GM12878 (cell line): ENCODE measurements around the gene HSD17B12. TPM values are rescaled to one million over a fixed set of nuclear protein-coding genes. Genes with fewer than 3 reads are reported as not detected.

ENCODE experiments used
- ATAC-seq: fragments of 200-7000 bp; cut with Tn5 transposase; 3 replicates; pipeline ENCODE4 v1.9.1; 2020; ENCODE audit warnings: mild to moderate bottlenecking, moderate library complexity
- BruUV-seq: library from RNA; stranded (reverse); fragments of 400-500 nt; replicated peaks from 2 replicates; lab custom pipeline; 2021; lab: Mats Ljungman, UMichigan
- CTCF ChIA-PET: fragments of 300-600 bp; sonication (Branson Sonifier 250); formaldehyde crosslinking; extraction: SDS; loops from one replicate; lab custom pipeline; 2021; ENCODE audit warnings: inconsistent platforms; lab: Yijun Ruan, JAX
- POLR2A ChIA-PET: fragments of 350-600 bp; formaldehyde crosslinking; extraction: SDS; loops from one replicate; lab custom pipeline; 2021; ENCODE audit warnings: inconsistent platforms; lab: Charles Lee
- RAD21 ChIA-PET: fragments of 300-600 bp; sonication (Branson Sonifier 250); formaldehyde crosslinking; loops from one replicate; lab custom pipeline; 2023; ENCODE audit warnings: antibody characterized with exemption; ENCODE audit not compliant: unreplicated experiment; lab: Charles Lee
- SMC1A ChIA-PET: fragments of 300-600 bp; sonication (Branson Sonifier 250); formaldehyde crosslinking; loops from one replicate; lab custom pipeline; 2023; ENCODE audit not compliant: unreplicated experiment, uncharacterized antibody; lab: Charles Lee
- DNase-seq: peaks from one replicate; pipeline ENCODE4 v3.0.0-alpha.2; 2011; ENCODE audit warnings: low read depth, low spot score
- FAIRE-seq: peaks from 3 replicates; lab custom pipeline; 2011; peaks lifted over from hg19 to GRCh38; lab: Jason Lieb, UNC
- H2AFZ ChIP-seq: 2 replicates; pipeline ENCODE4 v1.6.0; 2011; ENCODE audit warnings: low read depth, low read length, control low read depth; ENCODE audit not compliant: control insufficient read depth
- H3K27ac ChIP-seq: 2 replicates; pipeline ENCODE4 v1.5.1; 2011; ENCODE audit warnings: control low read depth; ENCODE audit not compliant: control insufficient read depth, insufficient read depth
- H3K27me3 ChIP-seq, 2 experiments: replicated peaks in 1 of 2; 2 replicates each; pipeline versions ENCODE4 v1.6.0 to v1.6.1; 2011; ENCODE audit warnings: low read length in 1 of 2; ENCODE audit not compliant: control insufficient read depth in 2 of 2, insufficient read depth in 2 of 2
- H3K36me3 ChIP-seq, 2 experiments: 2 replicates each; pipeline ENCODE4 v1.5.1; 2011; ENCODE audit warnings: low read length in 1 of 2; ENCODE audit not compliant: control insufficient read depth in 2 of 2, insufficient read depth in 2 of 2
- H3K4me1 ChIP-seq: 2 replicates; pipeline ENCODE4 v1.6.1; 2011; ENCODE audit warnings: mild to moderate bottlenecking, low read length, moderate library complexity, mixed read lengths; ENCODE audit not compliant: control insufficient read depth, insufficient read depth
- H3K4me2 ChIP-seq: 2 replicates; pipeline ENCODE4 v1.6.0; 2011; ENCODE audit warnings: control low read depth; ENCODE audit not compliant: control insufficient read depth, insufficient read depth
- H3K4me3 ChIP-seq: fragments of 200-600 bp; sonication (generic); 2 replicates; pipeline ENCODE4 v1.5.1; 2016
- H3K79me2 ChIP-seq: 2 replicates; pipeline ENCODE4 v1.6.0; 2011; ENCODE audit warnings: low read length; ENCODE audit not compliant: control insufficient read depth, insufficient read depth
- H3K9ac ChIP-seq: 2 replicates; pipeline ENCODE4 v1.8.0; 2011; ENCODE audit warnings: low read length, control low read depth, mixed read lengths; ENCODE audit not compliant: control insufficient read depth, insufficient read depth
- H3K9me3 ChIP-seq: replicated peaks from 3 replicates; pipeline ENCODE4 v1.5.1; 2011; ENCODE audit warnings: mild to moderate bottlenecking, low read length; ENCODE audit not compliant: control insufficient read depth, insufficient read depth
- H4K20me1 ChIP-seq: 2 replicates; pipeline ENCODE4 v1.6.0; 2011; ENCODE audit not compliant: control insufficient read depth, insufficient read depth
- BCL11A ChIP-seq: IDR thresholded peaks from 2 replicates; pipeline ENCODE4 v1.6.1; 2011; ENCODE audit warnings: low read depth, low read length
- EED ChIP-seq: sonication (generic); IDR thresholded peaks from 2 replicates; pipeline ENCODE4 v1.6.1; 2016; ENCODE audit warnings: antibody characterized with exemption, low read depth
- GABPA ChIP-seq: IDR thresholded peaks from 2 replicates; pipeline ENCODE4 v1.6.1; 2014; ENCODE audit warnings: antibody characterized with exemption, low read depth, mild to moderate bottlenecking, inconsistent platforms
- MYB ChIP-seq: fragments of 150-350 bp; IDR thresholded peaks from 2 replicates; pipeline ENCODE4 v1.6.1; 2014; ENCODE audit warnings: mild to moderate bottlenecking, low read depth, low read length, borderline replicate concordance
- NFXL1 ChIP-seq: fragments of 450-650 bp; IDR thresholded peaks from 2 replicates; pipeline ENCODE4 v1.6.1; 2017; ENCODE audit warnings: antibody characterized with exemption, mild to moderate bottlenecking, borderline replicate concordance
- PAX8 ChIP-seq: fragments of 450-650 bp; IDR thresholded peaks from 2 replicates; pipeline ENCODE4 v1.6.1; 2017; ENCODE audit warnings: mild to moderate bottlenecking, moderate library complexity
- USF1 ChIP-seq: IDR thresholded peaks from 2 replicates; pipeline ENCODE4 v1.6.1; 2011; ENCODE audit warnings: borderline replicate concordance, low read depth, mild to moderate bottlenecking, moderate library complexity, mixed read lengths, low read length; ENCODE audit not compliant: insufficient read depth; ENCODE audit errors: extremely low read length
- USF2 ChIP-seq: IDR thresholded peaks from 2 replicates; pipeline ENCODE4 v1.6.1; 2011; ENCODE audit warnings: low read depth, low read length, improper control_type of control experiment, borderline replicate concordance
- in situ Hi-C: fragments of 300-500 bp; cut with MboI; formaldehyde crosslinking; loops from 9 replicates; pipeline ENCODE4 v1.14.3; 2018; ENCODE audit warnings: mixed read lengths
- intact Hi-C: fragments of 100-400 bp; cut with micrococcal nuclease; formaldehyde crosslinking; loops from one replicate; pipeline ENCODE4 v1.14.2; 2022; ENCODE audit not compliant: unreplicated experiment
- polyA plus RNA-seq, 11 experiments: library from polyadenylated mRNA; depleted of rRNA in 4 of 11; unstranded in 6 of 11; stranded (reverse) in 5 of 11; fragments of >200 nt; fragmentation: Nextera tagmentation in 4 of 11; fragmentation: Illumina TruSeq in 1 of 11; extraction: Ambion mirVana in 4 of 11; extraction: Trizol in 1 of 11; gene quantifications; 1 replicate in 1 of 11; 2 replicates in 10 of 11; pipeline versions ENCODE4 v1.2.1 to v1.2.3, GENCODE V29; 2011 to 2016; ENCODE audit warnings: inconsistent platforms in 2 of 11, missing spikeins in 2 of 11, low read depth in 1 of 11
- total RNA-seq, 4 experiments: library from RNA; depleted of rRNA in 3 of 4; stranded (reverse); fragments of >200 nt in 3 of 4; fragmentation: Illumina TruSeq in 1 of 4; extraction: Trizol in 1 of 4; gene quantifications; 2 replicates each; pipeline versions ENCODE4 v1.2.1 to v1.2.3, GENCODE V29; 2013 to 2021
- TF ChIP-seq, protein P1 (sequence below): IDR thresholded peaks from 2 replicates; pipeline ENCODE4 v1.6.1; 2012; ENCODE audit warnings: low read depth, low read length, improper control_type of control experiment
- TF ChIP-seq, protein P2 (sequence below): fragments of 450-650 bp; IDR thresholded peaks from 2 replicates; pipeline ENCODE4 v1.6.1; 2017; ENCODE audit warnings: mild to moderate bottlenecking, low read depth, inconsistent platforms; ENCODE audit not compliant: poor library complexity, severe bottlenecking

Gene HSD17B12
- total and polyA plus RNA-seq, 10 of the 15 experiments (the other 5 are each of a cell fraction or from before 2014, with no cell fraction given): 23.6 to 88.0 (median 64.7) TPM

GRCh38 chr11:43866969-43867368 lies 186.4 kb downstream of the HSD17B12 start:
- no peak overlapping the region for H3K9ac ChIP-seq
- peaks cover 10% of the 10 kb centered on the region for H3K4me1 ChIP-seq
- no peaks in the 10 kb centered on the region for H3K79me2 ChIP-seq
- H3K36me3 ChIP-seq: no peaks in the 10 kb centered on the region
- no peaks in the 10 kb centered on the region for H4K20me1 ChIP-seq
- ChIA-PET POLR2A (no interaction called here), CTCF (interaction anchor here (1.0 to 1.2 kb wide), 3 partner anchors 14 to 23 kb away, joined by 3 to 8 read pairs (median 5); no protein-coding TSS in a partner anchor), RAD21 (no interaction called here), SMC1A (interaction anchor here (0.6 to 2.6 kb wide), 4 partner anchors 15 to 508 kb away, joined by 3 to 6 read pairs (median 3); partner anchors contain the start of gene TTC17)
- DNase-seq: no peak
- BruUV-seq: no TSS peak
- peaks cover 2 to 5% of the 10 kb centered on the region in 2 experiments; a peak in 2 of 4 replicates for H3K27me3 ChIP-seq
- H3K9me3 ChIP-seq: no peaks in the 10 kb centered on the region; the same call in 1 of the 3 replicates
- FAIRE-seq: no peak
- no peak overlapping the region for H3K4me2 ChIP-seq
- H3K4me3 ChIP-seq: no peak overlapping the region
- in situ Hi-C loops (no loop called here), intact Hi-C loops (no loop called here)
- H2AFZ ChIP-seq: no peak overlapping the region
- H3K27ac ChIP-seq: no peak overlapping the region
- ATAC-seq: no peak
- TF ChIP-seq NFXL1 (no peak), BCL11A (no peak), EED (no peak), MYB (no peak), PAX8 (no peak), USF1 (no peak), USF2 (no peak), GABPA (no peak)
- TF ChIP-seq, protein P1, sequence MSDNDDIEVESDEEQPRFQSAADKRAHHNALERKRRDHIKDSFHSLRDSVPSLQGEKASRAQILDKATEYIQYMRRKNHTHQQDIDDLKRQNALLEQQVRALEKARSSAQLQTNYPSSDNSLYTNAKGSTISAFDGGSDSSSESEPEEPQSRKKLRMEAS: no peak
- TF ChIP-seq, protein P2, sequence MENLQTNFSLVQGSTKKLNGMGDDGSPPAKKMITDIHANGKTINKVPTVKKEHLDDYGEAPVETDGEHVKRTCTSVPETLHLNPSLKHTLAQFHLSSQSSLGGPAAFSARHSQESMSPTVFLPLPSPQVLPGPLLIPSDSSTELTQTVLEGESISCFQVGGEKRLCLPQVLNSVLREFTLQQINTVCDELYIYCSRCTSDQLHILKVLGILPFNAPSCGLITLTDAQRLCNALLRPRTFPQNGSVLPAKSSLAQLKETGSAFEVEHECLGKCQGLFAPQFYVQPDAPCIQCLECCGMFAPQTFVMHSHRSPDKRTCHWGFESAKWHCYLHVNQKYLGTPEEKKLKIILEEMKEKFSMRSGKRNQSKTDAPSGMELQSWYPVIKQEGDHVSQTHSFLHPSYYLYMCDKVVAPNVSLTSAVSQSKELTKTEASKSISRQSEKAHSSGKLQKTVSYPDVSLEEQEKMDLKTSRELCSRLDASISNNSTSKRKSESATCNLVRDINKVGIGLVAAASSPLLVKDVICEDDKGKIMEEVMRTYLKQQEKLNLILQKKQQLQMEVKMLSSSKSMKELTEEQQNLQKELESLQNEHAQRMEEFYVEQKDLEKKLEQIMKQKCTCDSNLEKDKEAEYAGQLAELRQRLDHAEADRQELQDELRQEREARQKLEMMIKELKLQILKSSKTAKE: no peak
